Measurements from ENCODE around the gene ZBTB12. TPM values are rescaled to one million over a fixed set of nuclear protein-coding genes. Genes with fewer than 3 reads are reported as not detected.

Gene ZBTB12
- total RNA-seq, 1 donor from 2014 or later = 3.3 TPM

- intact Hi-C loops (cut with micrococcal nuclease) = no loop called here
- peak; percentile 46 for DNase-seq
- no peak for ATAC-seq
Observed at GRCh38 chr6:31900917-31901414, 920 bp downstream of the ZBTB12 start.

- ATAC-seq (no peak), DNase-seq (no peak)
- intact Hi-C loops (cut with micrococcal nuclease) = no loop called here
Observed at GRCh38 chr6:31899882-31900722, 1.8 kb downstream of the ZBTB12 start.

- no peak for DNase-seq
- intact Hi-C loops (cut with micrococcal nuclease) = no loop called here
Observed at GRCh38 chr6:31899215-31899614, 2.7 kb downstream of the ZBTB12 start.

GRCh38 chr6:31898383-31899011 lies 3.4 kb downstream of the ZBTB12 start:
- no peak for DNase-seq
- ATAC-seq = peak; percentile 29
- intact Hi-C loops (cut with micrococcal nuclease) = no loop called here

More at GRCh38 chr6:31899215-31899614, 2.7 kb downstream of the ZBTB12 start:
- no peak for ATAC-seq

GRCh38 chr6:31897612-31898382 lies 4.1 kb downstream of the ZBTB12 start, which contains the start of gene EHMT2:
Gene EHMT2, minus strand, starts transcription at chr6:31897698. Its CDS starts 21 bp downstream, at chr6:31897677.
- intact Hi-C loops (cut with micrococcal nuclease) = no loop called here
- ATAC-seq (peak; percentile 66), DNase-seq (peak; percentile 89)

GRCh38 chr6:31896856-31897611 lies 4.9 kb downstream of the ZBTB12 start:
- DNase-seq = no peak
- no peak for ATAC-seq
- intact Hi-C loops (cut with micrococcal nuclease) = no loop called here

GRCh38 chr6:31896493-31896855 lies 5.4 kb downstream of the ZBTB12 start:
- ATAC-seq = no peak
- intact Hi-C loops (cut with micrococcal nuclease) = no loop called here
- DNase-seq = no peak

GRCh38 chr6:31892821-31893220 lies 9.1 kb downstream of the ZBTB12 start:
- ATAC-seq (no peak), DNase-seq (no peak)
- intact Hi-C loops (cut with micrococcal nuclease) = no loop called here

GRCh38 chr6:31889331-31889972 lies 12.4 kb downstream of the ZBTB12 start:
- DNase-seq (no peak), ATAC-seq (no peak)
- intact Hi-C loops (cut with micrococcal nuclease) = no loop called here

GRCh38 chr6:31888276-31889258 lies 13.3 kb downstream of the ZBTB12 start:
- intact Hi-C loops (cut with micrococcal nuclease) = no loop called here
- peak; percentile 64 for DNase-seq
- peak; percentile 34 for ATAC-seq

- DNase-seq (no peak), ATAC-seq (no peak)
- intact Hi-C loops (cut with micrococcal nuclease) = no loop called here
Observed at GRCh38 chr6:31887173-31888007, 14.5 kb downstream of the ZBTB12 start.

- ATAC-seq = no peak
- intact Hi-C loops (cut with micrococcal nuclease) = no loop called here
- no peak for DNase-seq
Observed at GRCh38 chr6:31886541-31886991, 15.3 kb downstream of the ZBTB12 start.

- ATAC-seq (no peak), DNase-seq (no peak)
- intact Hi-C loops (cut with micrococcal nuclease) = no loop called here
Observed at GRCh38 chr6:31884528-31885035, 17.3 kb downstream of the ZBTB12 start.

GRCh38 chr6:31883676-31884075 lies 18.2 kb downstream of the ZBTB12 start:
- ATAC-seq (no peak), DNase-seq (no peak)
- intact Hi-C loops (cut with micrococcal nuclease) = no loop called here

- ATAC-seq (no peak), DNase-seq (no peak)
- intact Hi-C loops (cut with micrococcal nuclease) = no loop called here
Observed at GRCh38 chr6:31882344-31882743, 19.5 kb downstream of the ZBTB12 start.

GRCh38 chr6:31881136-31881859 lies 20.6 kb downstream of the ZBTB12 start:
- intact Hi-C loops (cut with micrococcal nuclease) = no loop called here
- no peak for DNase-seq

More at GRCh38 chr6:31881136-31881859, 20.6 kb downstream of the ZBTB12 start:
- ATAC-seq = no peak
